Colonic mucosa (tissue), 4 donors: Measurements from ENCODE around the gene S100PBP. TPM values are rescaled to one million over a fixed set of nuclear protein-coding genes. Genes with fewer than 3 reads are reported as not detected.

Experiments
- DNase-seq: peaks from one replicate; pipeline ENCODE4 v3.0.0-alpha.2; 2020
- H3K27ac ChIP-seq: fragments of 200-600 bp; one replicate; pipeline ENCODE4 v1.8.0; 2021
- H3K27me3 ChIP-seq: fragments of 200-600 bp; one replicate; pipeline ENCODE4 v1.8.0; 2021
- H3K36me3 ChIP-seq: fragments of 200-600 bp; one replicate; pipeline ENCODE4 v1.8.0; 2021
- H3K4me1 ChIP-seq: fragments of 200-600 bp; one replicate; pipeline ENCODE4 v1.8.0; 2021; ENCODE audit warnings: mild to moderate bottlenecking
- H3K4me3 ChIP-seq: fragments of 200-600 bp; one replicate; pipeline ENCODE4 v1.8.0; 2021
- H3K9ac ChIP-seq, 2 donors: one replicate each; pipeline ENCODE4 v1.7.0; 2013; ENCODE audit warnings: control low read depth in 2 of 2, low read depth in 2 of 2, low read length in 2 of 2
- H3K9me3 ChIP-seq: fragments of 200-600 bp; one replicate; pipeline ENCODE4 v1.8.0; 2021
- intact Hi-C: fragments of 100-400 bp; cut with DNase I; formaldehyde crosslinking; loops from one replicate; pipeline ENCODE4 v1.14.1; 2022
- total RNA-seq, 2 donors: library from RNA; stranded (reverse); fragmentation: NEBNext Ultra II Directional in 1 of 2; extraction: Animal tissue kit (Norgen Biotek cat#: 25700) in 1 of 2; gene quantifications; one replicate each; pipeline ENCODE4 v1.2.1, GENCODE V29; 2021
- TF ChIP-seq, protein P1 (sequence below): fragments of 200-600 bp; IDR thresholded peaks from one replicate; pipeline ENCODE4 v1.8.0; 2022; ENCODE audit warnings: antibody characterized with exemption, mild to moderate bottlenecking
- donor health status: healthy.
- donor health status: DM: no; HTN: no; CAD: no.
- donor health status: DM: no; HTN: no; CAD: no.

The S100PBP gene
- total RNA-seq, 2 donors from 2014 or later: 19.0 to 24.9 TPM

DNA sequence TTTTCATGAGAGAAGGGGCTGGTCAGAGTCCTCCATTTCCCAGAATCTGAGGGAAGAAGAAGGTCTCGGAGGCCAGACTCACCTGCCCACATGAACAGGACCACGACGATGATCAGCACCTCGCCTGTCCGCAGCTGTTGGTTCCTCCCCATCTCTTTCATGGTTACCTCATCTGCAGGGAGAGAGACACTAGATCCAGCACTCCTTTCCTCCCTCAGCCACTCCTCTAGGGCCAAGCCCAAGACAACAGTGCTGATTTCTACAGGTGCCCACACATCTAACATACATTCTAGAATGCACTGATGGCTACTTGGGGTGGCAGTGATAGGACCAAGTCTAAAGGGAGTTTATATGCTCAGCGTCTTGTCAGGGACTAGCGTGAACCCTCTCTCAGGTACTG, 50.2 kb downstream of the S100PBP start:
- Histone ChIP-seq H3K27ac (no peak overlapping the region), H3K4me1 (peaks cover 3% of the 10 kb centered on the region), H3K4me3 (no peak overlapping the region), H3K27me3 (peaks cover 21% of the 10 kb centered on the region), H3K9me3 (no peaks in the 10 kb centered on the region), H3K36me3 (no peaks in the 10 kb centered on the region), H3K9ac (no peak overlapping the region)
- TF ChIP-seq, protein P1, sequence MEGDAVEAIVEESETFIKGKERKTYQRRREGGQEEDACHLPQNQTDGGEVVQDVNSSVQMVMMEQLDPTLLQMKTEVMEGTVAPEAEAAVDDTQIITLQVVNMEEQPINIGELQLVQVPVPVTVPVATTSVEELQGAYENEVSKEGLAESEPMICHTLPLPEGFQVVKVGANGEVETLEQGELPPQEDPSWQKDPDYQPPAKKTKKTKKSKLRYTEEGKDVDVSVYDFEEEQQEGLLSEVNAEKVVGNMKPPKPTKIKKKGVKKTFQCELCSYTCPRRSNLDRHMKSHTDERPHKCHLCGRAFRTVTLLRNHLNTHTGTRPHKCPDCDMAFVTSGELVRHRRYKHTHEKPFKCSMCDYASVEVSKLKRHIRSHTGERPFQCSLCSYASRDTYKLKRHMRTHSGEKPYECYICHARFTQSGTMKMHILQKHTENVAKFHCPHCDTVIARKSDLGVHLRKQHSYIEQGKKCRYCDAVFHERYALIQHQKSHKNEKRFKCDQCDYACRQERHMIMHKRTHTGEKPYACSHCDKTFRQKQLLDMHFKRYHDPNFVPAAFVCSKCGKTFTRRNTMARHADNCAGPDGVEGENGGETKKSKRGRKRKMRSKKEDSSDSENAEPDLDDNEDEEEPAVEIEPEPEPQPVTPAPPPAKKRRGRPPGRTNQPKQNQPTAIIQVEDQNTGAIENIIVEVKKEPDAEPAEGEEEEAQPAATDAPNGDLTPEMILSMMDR: no peak
- intact Hi-C loops: loop anchor here (10.0 kb wide), 1 partner anchor 163 kb away; the partner anchor contains the start of gene SYNC
- no peak for DNase-seq

DNA sequence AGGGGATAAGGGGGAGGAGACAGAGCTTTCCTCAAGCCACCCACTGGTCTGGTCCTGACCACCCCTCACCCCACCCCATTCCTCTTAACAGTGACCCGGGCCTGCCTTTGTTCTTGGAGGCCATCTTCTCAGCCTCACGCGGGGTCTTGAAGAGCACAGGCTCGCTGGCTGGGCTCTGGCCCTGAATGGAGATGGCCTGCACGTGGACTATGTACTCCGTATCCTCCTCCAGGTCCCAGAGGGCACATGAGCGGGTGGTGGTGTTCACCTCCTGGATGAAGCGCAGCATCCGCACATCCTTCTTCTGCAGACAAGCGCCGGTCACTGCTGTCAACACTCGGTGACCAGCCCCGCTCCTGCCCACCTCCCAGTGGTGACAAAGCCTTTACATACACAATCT, 50.6 kb downstream of the S100PBP start:
- no peak overlapping the region for H3K27ac ChIP-seq
- intact Hi-C loops: loop anchor here (10.0 kb wide), 1 partner anchor 163 kb away; the partner anchor contains the start of gene SYNC
- H3K9me3 ChIP-seq: no peaks in the 10 kb centered on the region
- H3K4me3 ChIP-seq: no peak overlapping the region
- peaks cover 21% of the 10 kb centered on the region for H3K27me3 ChIP-seq
- no peak overlapping the region for H3K9ac ChIP-seq
- TF ChIP-seq, protein P1: no peak
- no peaks in the 10 kb centered on the region for H3K36me3 ChIP-seq
- H3K4me1 ChIP-seq: peaks cover 3% of the 10 kb centered on the region
- no peak for DNase-seq

DNA sequence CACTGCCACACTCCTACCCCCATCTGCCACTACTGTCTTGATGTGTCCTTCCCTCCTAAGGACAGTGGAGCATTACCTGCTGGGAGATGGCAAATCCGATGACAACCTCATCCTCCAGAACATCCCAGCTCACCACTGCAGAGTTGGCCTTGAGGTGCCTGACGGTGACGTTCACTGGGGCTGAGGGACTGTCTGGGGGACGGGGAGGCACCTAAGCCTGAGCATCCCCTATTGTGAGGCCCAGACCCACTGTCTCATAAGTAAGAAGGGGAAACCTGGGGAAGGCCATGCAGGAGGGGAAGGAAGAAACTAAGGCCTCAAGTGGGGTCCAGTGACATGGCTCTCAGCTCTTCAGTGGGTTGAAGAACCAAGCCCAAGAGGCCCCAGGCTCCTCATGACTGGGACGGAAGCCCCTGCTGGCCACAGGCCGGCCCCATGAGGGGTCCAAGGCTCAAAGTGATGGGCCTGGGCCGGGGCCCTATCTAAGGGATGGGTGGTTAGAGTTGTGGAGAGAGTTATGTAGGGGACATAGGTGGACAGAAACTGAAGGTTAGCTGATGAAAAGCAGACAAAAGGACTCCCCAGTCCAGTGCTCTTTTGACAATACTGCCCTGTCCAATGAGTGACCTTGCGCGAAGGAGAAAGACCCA, 51.5 kb downstream of the S100PBP start:
- H3K36me3 ChIP-seq: no peaks in the 10 kb centered on the region
- H3K4me1 ChIP-seq: peaks cover 3% of the 10 kb centered on the region
- intact Hi-C loops: loop anchor here (10.0 kb wide), 1 partner anchor 164 kb away; the partner anchor contains the start of gene SYNC
- no peak overlapping the region for H3K9ac ChIP-seq
- TF ChIP-seq, protein P1: no peak
- no peaks in the 10 kb centered on the region for H3K9me3 ChIP-seq
- H3K27me3 ChIP-seq: peaks cover 21% of the 10 kb centered on the region
- no peak for DNase-seq
- H3K4me3 ChIP-seq: no peak overlapping the region
- H3K27ac ChIP-seq: no peak overlapping the region

DNA sequence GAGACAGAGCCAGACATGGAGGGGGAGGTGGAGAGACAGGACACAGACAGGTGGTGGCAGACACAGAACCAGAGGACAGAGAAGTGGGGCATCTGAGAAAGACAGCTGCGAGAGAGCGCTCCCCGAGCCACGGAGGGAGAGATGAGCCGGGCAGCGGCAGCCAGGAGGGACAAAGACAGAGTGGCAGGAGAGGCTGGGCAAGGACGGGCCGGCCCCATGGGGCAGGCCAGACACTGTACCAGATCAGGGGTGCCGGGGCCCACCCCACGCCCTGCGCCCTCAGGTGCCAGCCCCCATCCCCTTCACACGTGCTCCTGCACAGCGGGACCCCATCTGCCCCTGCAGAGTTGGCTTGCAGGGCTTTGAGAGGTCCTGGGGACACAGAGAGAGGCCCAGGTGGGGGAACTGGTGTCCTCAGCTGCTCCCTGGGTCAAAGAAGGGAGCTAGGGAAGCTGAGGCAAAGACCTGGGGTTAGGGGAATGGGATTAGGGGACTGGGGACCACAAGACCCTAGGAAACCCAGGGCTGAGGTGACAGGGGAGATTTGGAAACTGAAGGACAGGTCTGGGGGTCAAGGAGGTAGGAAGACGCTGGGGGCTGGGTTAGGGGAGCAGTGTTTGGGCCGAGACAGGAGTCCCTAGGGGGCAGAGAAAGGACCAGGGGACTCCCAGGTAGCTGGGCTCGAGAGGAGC, 52.6 kb downstream of the S100PBP start:
- no peak overlapping the region for H3K4me3 ChIP-seq
- no peak overlapping the region for H3K9ac ChIP-seq
- no peak for DNase-seq
- no peaks in the 10 kb centered on the region for H3K36me3 ChIP-seq
- TF ChIP-seq, protein P1: no peak
- peaks cover 3% of the 10 kb centered on the region for H3K4me1 ChIP-seq
- no peak overlapping the region for H3K27ac ChIP-seq
- H3K9me3 ChIP-seq: no peaks in the 10 kb centered on the region
- H3K27me3 ChIP-seq: peaks cover 21% of the 10 kb centered on the region
- intact Hi-C loops: loop anchor here (10.0 kb wide), 2 partner anchors 45 to 165 kb away; partner anchors contain the start of gene SYNC

DNA sequence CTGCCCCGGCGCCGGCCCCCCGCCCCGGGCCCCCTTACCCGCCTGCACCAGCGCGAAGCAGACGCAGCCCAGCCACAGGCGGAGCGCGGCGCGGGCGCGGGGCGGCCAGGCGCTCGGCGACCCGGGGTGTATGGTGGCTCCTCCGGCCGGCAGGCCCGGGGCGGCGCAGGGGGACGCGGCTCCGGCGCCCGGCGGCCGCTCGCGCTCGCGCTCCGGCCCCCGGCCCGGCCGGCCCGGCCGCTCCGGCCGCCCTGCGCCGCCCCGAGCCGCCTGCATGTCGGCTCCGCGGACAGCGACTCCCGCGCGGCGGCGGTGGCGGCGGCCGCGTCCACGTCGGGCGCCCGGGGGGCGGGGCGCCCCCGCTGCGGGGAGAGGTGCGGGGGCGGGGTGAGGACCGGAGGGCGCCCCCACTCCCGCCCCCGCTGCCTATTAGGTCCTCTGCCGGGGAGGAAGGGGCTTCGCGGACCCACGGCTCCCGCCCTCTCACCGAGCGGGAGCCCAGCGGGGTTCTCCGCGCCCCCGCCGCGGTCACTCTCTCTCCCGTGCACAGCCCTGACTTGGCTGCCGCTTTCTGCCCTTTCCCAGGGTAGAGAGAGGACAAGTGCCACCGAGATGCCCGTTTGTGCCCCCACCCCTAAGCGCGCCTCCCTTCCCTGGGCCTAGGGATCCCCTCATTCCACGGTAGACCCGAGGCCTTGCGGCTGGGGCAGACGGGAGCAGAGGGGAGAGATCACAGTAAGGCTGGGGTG, 53.3 kb downstream of the S100PBP start, which contains the start of gene FNDC5:
Gene FNDC5, minus strand, starts transcription at position 298 of the 749 bp plus-strand sequence.
- intact Hi-C loops: loop anchor here (10.0 kb wide), 1 partner anchor 46 kb away; no protein-coding TSS in a partner anchor
- Histone ChIP-seq H3K27me3 (peaks cover 21% of the 10 kb centered on the region), H3K9ac (no peak within 1 kb of the TSS), H3K9me3 (no peaks in the 10 kb centered on the region), H3K36me3 (no peaks in the 10 kb centered on the region), H3K4me1 (peaks cover 3% of the 10 kb centered on the region), H3K4me3 (peak within 1 kb of the TSS; percentile 24), H3K27ac (no peak within 1 kb of the TSS)
- TF ChIP-seq, protein P1: no peak
- DNase-seq: no peak
